NCI-H460 (cell line): ENCODE data around the gene EAF1. TPM values are rescaled to one million over a fixed set of nuclear protein-coding genes. Genes with fewer than 3 reads are reported as not detected.
A peak's percentile ranks its signal among the peaks of the same experiment; 100 is the strongest.
"Not testable (repeated sequence)": the region's sequence is repeated elsewhere in the genome, so short reads cannot be mapped to it uniquely, and the experiment has no call there.

Experiments
- DNase-seq: peaks from one replicate; pipeline ENCODE4 v3.0.0-alpha.2; 2016; ENCODE audit warnings: low read depth; ENCODE audit errors: extremely low read depth
- polyA plus RNA-seq: library from polyadenylated mRNA; depleted of rRNA; stranded (reverse); fragments of >200 nt; gene quantifications from 2 replicates; pipeline ENCODE4 v1.2.3, GENCODE V29; 2014; cell fraction: nucleus; rRNA removed
- total RNA-seq: library from RNA; depleted of rRNA; stranded (reverse); fragments of >200 nt; shearing (Covaris generic); gene quantifications from 2 replicates; pipeline ENCODE4 v1.2.3, GENCODE V29; 2014; rRNA removed

The EAF1 gene
- total RNA-seq = 24.1 and 24.8 TPM in 2 replicates
- polyA plus RNA-seq = 13.8 and 16.8 TPM in 2 replicates

GRCh38 chr3:15427182-15427880 is at the start of gene EAF1, which contains the start of gene METTL6:
Gene EAF1 (plus strand): TSS chr3:15427598. CDS start chr3:15427780, 182 bp downstream.
Gene METTL6 (minus strand): TSS chr3:15427544. CDS start chr3:15426511, 1,033 bp downstream.
- DNase-seq = peak; percentile 55

GRCh38 chr3:15377961-15378791 is 49.2 kb upstream of the EAF1 start:
- DNase-seq = peak; percentile 89

GRCh38 chr3:15380980-15381890 is 46.2 kb upstream of the EAF1 start:
- no peak for DNase-seq

- no peak for DNase-seq
Observed at GRCh38 chr3:15382405-15382923, 44.9 kb upstream of the EAF1 start.

- no peak for DNase-seq
Observed at GRCh38 chr3:15384510-15385237, 42.7 kb upstream of the EAF1 start.

- not testable (repeated sequence) for DNase-seq
Observed at GRCh38 chr3:15385238-15385695, 42.1 kb upstream of the EAF1 start.

GRCh38 chr3:15385901-15386653 is 41.3 kb upstream of the EAF1 start:
- peak; percentile 22 for DNase-seq

GRCh38 chr3:15386654-15386955 is 40.8 kb upstream of the EAF1 start:
- not testable (repeated sequence) for DNase-seq

GRCh38 chr3:15387171-15387581 is 40.2 kb upstream of the EAF1 start:
- DNase-seq = no peak

GRCh38 chr3:15387735-15388134 is 39.7 kb upstream of the EAF1 start:
- DNase-seq = no peak

GRCh38 chr3:15388335-15388734 is 39.1 kb upstream of the EAF1 start:
- DNase-seq = not testable (repeated sequence)

GRCh38 chr3:15390460-15390859 is 36.9 kb upstream of the EAF1 start:
- no peak for DNase-seq

GRCh38 chr3:15391007-15391406 is 36.4 kb upstream of the EAF1 start:
- DNase-seq = no peak

GRCh38 chr3:15393252-15393651 is 34.1 kb upstream of the EAF1 start:
- not testable (repeated sequence) for DNase-seq

- not testable (repeated sequence) for DNase-seq
Observed at GRCh38 chr3:15398731-15399133, 28.7 kb upstream of the EAF1 start.

- DNase-seq = no peak
Observed at GRCh38 chr3:15399970-15400369, 27.4 kb upstream of the EAF1 start.

- DNase-seq = no peak
Observed at GRCh38 chr3:15401936-15402335, 25.5 kb upstream of the EAF1 start.

- DNase-seq = no peak
Observed at GRCh38 chr3:15403495-15403894, 23.9 kb upstream of the EAF1 start.

- DNase-seq = no peak
Observed at GRCh38 chr3:15403965-15404364, 23.4 kb upstream of the EAF1 start.
